HK-2 (cell line): Measurements from ENCODE around the gene LHX4.
"Not testable (repeated sequence)": the region's sequence is repeated elsewhere in the genome, so short reads cannot be mapped to it uniquely, and the experiment has no call there.

Source experiments
- DNase-seq: peaks from one replicate; pipeline ENCODE4 v3.0.0-alpha.2; 2018; ENCODE audit not compliant: unreplicated experiment

LHX4 gene

GRCh38 chr1:180197231-180197630 is 32.8 kb upstream of the LHX4 start:
- no peak for DNase-seq

DNA sequence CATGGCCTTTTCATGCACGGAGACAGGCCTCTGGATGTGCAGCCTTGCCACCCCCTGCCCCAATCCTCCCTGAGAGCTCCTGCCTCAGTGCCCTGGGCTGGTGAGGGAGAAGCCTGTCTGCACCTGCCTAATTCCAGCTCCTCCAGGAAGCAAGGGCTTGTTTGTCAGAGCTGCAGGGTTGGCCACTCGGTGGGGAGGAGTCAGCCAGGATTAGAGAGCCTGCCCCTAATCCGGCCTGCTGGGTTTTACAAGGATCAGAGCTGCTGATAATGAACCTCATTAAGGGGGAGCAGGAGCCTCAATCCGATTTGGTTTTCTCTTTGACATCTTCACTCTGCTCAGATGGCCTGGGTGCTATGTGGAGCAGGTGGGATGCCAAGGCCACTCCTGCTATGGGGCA is 31.9 kb upstream of the LHX4 start:
- DNase-seq = no peak

DNA sequence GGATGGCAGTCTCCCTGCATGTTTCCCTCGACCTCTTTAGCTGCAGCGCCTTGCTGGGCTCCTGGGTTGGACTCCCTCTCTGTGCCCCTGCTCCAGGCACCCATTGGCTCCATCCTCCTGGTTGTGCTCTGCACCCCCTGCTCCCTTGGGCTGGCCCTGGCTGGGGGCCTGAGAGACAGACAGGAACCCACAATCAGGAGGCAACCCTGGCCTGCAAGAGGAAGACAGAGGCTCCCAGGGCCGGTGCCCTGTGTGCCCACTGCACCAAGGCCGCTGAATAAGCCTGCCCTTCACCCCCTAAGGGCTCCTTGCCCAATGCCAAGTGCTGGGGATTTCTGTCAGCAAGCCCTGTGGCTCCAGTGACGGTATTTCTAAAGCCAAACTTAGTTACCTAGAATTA is 31.5 kb upstream of the LHX4 start:
- DNase-seq = no peak

- no peak for DNase-seq
These were observed 31.0 kb upstream of the LHX4 start for GRCh38 chr1:180199018-180199417.

DNA sequence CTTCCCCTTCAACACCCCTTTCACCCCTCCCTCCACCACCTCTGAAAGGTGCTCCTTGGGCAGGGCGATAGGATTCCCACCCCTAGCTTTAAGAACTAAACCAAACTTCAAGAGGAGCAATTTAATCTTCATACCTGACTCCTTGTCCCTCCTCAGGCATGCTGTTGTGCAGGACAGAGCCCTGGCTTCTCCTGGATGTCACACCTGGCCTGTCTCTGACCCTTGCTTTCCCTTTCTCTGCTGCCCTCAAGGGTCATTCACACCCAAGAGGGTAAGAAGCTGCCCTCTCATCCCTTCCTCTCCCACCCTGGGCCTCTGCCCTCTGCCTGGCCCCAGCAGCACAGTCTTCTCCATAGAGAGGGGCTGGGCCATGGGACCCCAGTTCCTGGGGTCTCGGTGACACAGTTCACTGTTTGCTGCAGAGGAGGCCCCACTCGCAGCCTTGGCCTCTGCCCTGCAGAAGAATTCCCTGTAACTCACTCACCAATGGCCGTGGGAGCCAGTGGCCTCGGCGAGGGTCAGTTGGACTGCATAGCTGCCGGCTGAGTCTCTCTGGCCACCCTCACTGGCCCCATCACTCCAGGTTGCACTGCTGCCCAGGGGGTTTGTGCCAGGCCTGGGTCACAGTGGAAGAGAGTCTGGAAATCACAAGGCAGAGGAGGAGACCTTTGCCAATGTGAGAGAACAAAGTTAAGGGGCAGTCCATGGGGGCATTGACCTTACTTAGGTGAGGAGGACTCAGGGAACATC is 28.4 kb upstream of the LHX4 start:
- no peak for DNase-seq

GRCh38 chr1:180202588-180202987 is 27.5 kb upstream of the LHX4 start:
- DNase-seq = not testable (repeated sequence)

DNA sequence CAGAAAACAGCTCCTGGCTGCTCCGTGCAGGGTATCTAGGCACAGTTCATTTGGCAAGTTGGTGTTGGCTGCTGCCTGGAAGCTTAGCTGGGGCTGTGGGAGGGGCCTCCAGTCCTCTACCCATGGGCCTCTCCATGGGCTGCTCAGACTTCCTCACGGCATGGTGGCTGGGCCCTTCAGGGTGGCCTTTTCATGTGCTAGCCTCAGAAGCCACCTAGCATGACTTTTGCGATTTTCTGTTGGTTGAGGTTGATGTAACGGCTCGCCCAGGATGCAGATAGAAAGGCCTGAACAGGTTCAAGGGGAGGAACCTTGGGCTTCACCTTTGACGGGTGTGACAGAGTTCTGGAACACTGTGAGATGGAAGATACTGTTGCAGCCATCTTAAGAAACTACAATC is 25.8 kb upstream of the LHX4 start:
- no peak for DNase-seq

- DNase-seq = no peak
These were observed 23.5 kb upstream of the LHX4 start for GRCh38 chr1:180206581-180206980.

DNA sequence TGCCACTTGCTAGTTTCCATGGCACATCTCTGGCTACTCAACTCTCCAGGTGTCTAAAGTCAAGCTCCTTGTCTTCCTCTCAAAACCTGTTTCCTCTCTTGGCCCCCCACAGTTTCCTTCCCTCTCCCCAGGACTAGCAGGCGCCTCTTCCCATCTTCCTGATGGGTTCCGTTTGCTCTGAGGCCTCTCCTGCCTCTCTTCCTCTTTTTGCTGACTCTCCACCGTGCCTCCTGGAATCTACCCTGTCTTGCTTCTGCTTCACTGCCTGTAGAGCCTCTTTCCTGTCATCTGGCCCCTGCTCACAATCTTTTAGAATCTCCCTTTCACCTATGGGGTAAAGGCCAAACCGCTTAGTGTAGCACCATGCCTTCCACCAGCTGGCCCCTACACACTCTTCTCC is 21.8 kb upstream of the LHX4 start:
- DNase-seq = no peak

GRCh38 chr1:180210008-180210620 is 19.9 kb upstream of the LHX4 start:
- no peak for DNase-seq

- DNase-seq = no peak
These were observed 18.8 kb upstream of the LHX4 start for GRCh38 chr1:180211156-180211859.

DNA sequence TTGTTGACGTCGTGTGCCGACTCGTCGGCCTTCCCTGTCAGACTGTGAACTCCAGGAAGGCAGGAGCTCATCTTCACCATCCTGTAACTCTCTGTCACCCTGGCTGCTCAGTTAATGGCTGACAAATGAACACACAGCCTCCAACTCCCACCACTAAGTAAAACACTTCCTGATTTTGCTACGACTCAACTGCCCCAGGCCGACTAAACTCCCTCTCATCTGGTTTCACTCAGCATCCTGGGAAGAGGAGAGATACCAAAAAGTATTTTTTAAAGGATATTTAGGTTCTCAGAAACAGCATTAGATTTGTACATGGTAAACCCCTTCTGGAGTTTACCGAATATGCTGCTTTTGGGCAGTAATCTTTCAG is 18.2 kb upstream of the LHX4 start:
- no peak for DNase-seq

- no peak for DNase-seq
These were observed 16.5 kb upstream of the LHX4 start for GRCh38 chr1:180213401-180214170.

- DNase-seq = no peak
These were observed 14.0 kb upstream of the LHX4 start for GRCh38 chr1:180215856-180216625.

DNA sequence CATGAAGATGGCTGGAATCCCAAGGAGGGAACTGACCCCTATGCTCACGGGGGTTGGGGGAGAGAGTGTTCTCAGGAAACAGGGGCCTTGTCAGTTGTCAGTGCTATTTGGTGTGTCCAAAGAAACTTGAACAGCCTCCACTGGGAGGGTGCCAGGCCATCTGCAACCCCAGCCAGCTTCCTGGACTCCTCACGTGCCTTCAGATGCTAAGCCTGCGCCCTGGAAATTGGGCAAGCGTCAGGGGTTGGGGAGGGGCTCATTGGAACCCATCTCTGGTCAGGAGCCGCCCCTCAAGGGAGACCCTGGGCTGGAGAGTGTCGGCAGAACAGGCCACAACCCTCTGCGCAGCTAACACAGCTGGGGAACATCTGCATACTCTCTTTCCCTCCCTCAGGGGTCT is 13.1 kb upstream of the LHX4 start:
- no peak for DNase-seq

- DNase-seq = no peak
These were observed 11.0 kb upstream of the LHX4 start for GRCh38 chr1:180218806-180219765.

- no peak for DNase-seq
These were observed 10.3 kb upstream of the LHX4 start for GRCh38 chr1:180219776-180220175.

- no peak for DNase-seq
These were observed 8.6 kb upstream of the LHX4 start for GRCh38 chr1:180221462-180221861.

GRCh38 chr1:180224902-180225301 is 5.2 kb upstream of the LHX4 start:
- no peak for DNase-seq

DNA sequence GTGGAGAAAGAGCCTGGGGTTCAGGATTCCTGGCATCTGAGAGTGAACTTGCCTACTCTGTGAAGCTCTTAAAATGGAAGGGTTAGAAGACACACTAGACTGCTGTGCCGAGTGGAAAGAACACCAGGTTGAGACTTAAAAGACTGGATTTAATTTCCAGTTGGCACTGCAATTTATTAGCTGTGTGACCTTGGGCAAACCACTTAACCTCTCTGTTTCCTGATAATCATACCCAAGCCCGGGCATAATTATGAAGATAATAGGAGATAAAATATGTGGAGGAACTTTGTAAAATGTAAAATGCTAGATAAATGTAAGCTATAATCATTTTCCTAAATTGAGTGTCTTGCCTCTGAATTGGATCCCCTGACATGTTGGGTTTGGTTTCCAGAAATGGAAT is 4.7 kb upstream of the LHX4 start:
- DNase-seq = no peak
